ENCODE results near the gene ITPKB. TPM values are rescaled to one million over a fixed set of nuclear protein-coding genes. Genes with fewer than 3 reads are reported as not detected.
A peak's percentile ranks its signal among the peaks of the same experiment; 100 is the strongest.
"Not testable (repeated sequence)": the region's sequence is repeated elsewhere in the genome, so short reads cannot be mapped to it uniquely, and the experiment has no call there.

ITPKB gene
- total RNA-seq, 1 experiment from 2014 or later, result 1.4 TPM

GRCh38 chr1:226629896-226630550, 109.1 kb downstream of the ITPKB start:
- no peak for DNase-seq (ENCODE audit: extremely low read depth, low read depth)

- no peak for DNase-seq (ENCODE audit: extremely low read depth, low read depth)
Measured at GRCh38 chr1:226629210-226629895, 109.7 kb downstream of the ITPKB start.

GRCh38 chr1:226628612-226629155, 110.4 kb downstream of the ITPKB start:
- no peak for DNase-seq (ENCODE audit: extremely low read depth, low read depth)

- DNase-seq (ENCODE audit: extremely low read depth, low read depth), result no peak
Measured at GRCh38 chr1:226627924-226628611, 111.0 kb downstream of the ITPKB start.

- DNase-seq (ENCODE audit: extremely low read depth, low read depth), result peak; percentile 30
Measured at GRCh38 chr1:226627050-226627755, 111.9 kb downstream of the ITPKB start.

GRCh38 chr1:226626577-226626956, 112.5 kb downstream of the ITPKB start:
- DNase-seq (ENCODE audit: extremely low read depth, low read depth), result peak; percentile 44

GRCh38 chr1:226625832-226626576, 113.1 kb downstream of the ITPKB start:
- no peak for DNase-seq (ENCODE audit: extremely low read depth, low read depth)

- no peak for DNase-seq (ENCODE audit: extremely low read depth, low read depth)
Measured at GRCh38 chr1:226625326-226625725, 113.8 kb downstream of the ITPKB start.

GRCh38 chr1:226624526-226624925, 114.6 kb downstream of the ITPKB start:
- DNase-seq (ENCODE audit: extremely low read depth, low read depth), result no peak

GRCh38 chr1:226622012-226622411, 117.1 kb downstream of the ITPKB start:
- DNase-seq (ENCODE audit: extremely low read depth, low read depth), result no peak

- no peak for DNase-seq (ENCODE audit: extremely low read depth, low read depth)
Measured at GRCh38 chr1:226619031-226619430, 120.1 kb downstream of the ITPKB start.

GRCh38 chr1:226618380-226618779, 120.7 kb downstream of the ITPKB start:
- no peak for DNase-seq (ENCODE audit: extremely low read depth, low read depth)

GRCh38 chr1:226617719-226618118, 121.4 kb downstream of the ITPKB start:
- DNase-seq (ENCODE audit: extremely low read depth, low read depth), result not testable (repeated sequence)

GRCh38 chr1:226617109-226617508, 122.0 kb downstream of the ITPKB start:
- DNase-seq (ENCODE audit: extremely low read depth, low read depth), result no peak

- no peak for DNase-seq (ENCODE audit: extremely low read depth, low read depth)
Measured at GRCh38 chr1:226616636-226617035, 122.4 kb downstream of the ITPKB start.

- no peak for DNase-seq (ENCODE audit: extremely low read depth, low read depth)
Measured at GRCh38 chr1:226615876-226616275, 123.2 kb downstream of the ITPKB start.

- not testable (repeated sequence) for DNase-seq (ENCODE audit: extremely low read depth, low read depth)
Measured at GRCh38 chr1:226611980-226612379, 127.1 kb downstream of the ITPKB start.

- DNase-seq (ENCODE audit: extremely low read depth, low read depth), result no peak
Measured at GRCh38 chr1:226611301-226611700, 127.8 kb downstream of the ITPKB start.

GRCh38 chr1:226610671-226611070, 128.4 kb downstream of the ITPKB start:
- DNase-seq (ENCODE audit: extremely low read depth, low read depth), result no peak

- no peak for DNase-seq (ENCODE audit: extremely low read depth, low read depth)
Measured at GRCh38 chr1:226609836-226610455, 129.1 kb downstream of the ITPKB start.

Measured in NCI-H460 (cell line).